ENCODE data around the gene KRT82. TPM values are rescaled to one million over a fixed set of nuclear protein-coding genes. Genes with fewer than 3 reads are reported as not detected.

Gene KRT82
- total RNA-seq, 4 donors from 2014 or later = not detected

GRCh38 chr12:52399756-52400155, 6.4 kb downstream of the KRT82 start:
- peaks cover 0 to 8% (median 0%) of the 10 kb centered on the region in 4 donors for H3K27me3 ChIP-seq
- H3K36me3 ChIP-seq = no peaks in the 10 kb centered on the region
- DNase-seq = no peak
- no peak overlapping the region for H3K27ac ChIP-seq
- intact Hi-C loops (cut with DNase I) = loop anchor here (10.0 kb wide), 1 partner anchor 95 kb away; the partner anchor contains the start of gene KRT6A
- peaks cover 0 to 9% (median 5%) of the 10 kb centered on the region in 3 donors for H3K4me1 ChIP-seq
- H3K4me3 ChIP-seq = no peak overlapping the region
- no peak for TF ChIP-seq CTCF (IDR thresholded peaks at IDR 0.05)
- TF ChIP-seq POLR2A (IDR thresholded peaks at IDR 0.05) = no peak
- H3K9me3 ChIP-seq = no peaks in the 10 kb centered on the region
- 99% methylated on average over 8 of the region's 16 CpGs; no CpG with 5 or more reads in 1 of the 2 donors for WGBS, 2 donors

GRCh38 chr12:52398176-52398575, 8.0 kb downstream of the KRT82 start:
- WGBS, 2 donors = 70 to 100% methylated on average over 1 of the region's 1 CpG
- Histone ChIP-seq H3K4me3 (no peak overlapping the region), H3K27me3 (peaks cover 0 to 8% (median 0%) of the 10 kb centered on the region in 4 donors), H3K27ac (no peak overlapping the region), H3K36me3 (no peaks in the 10 kb centered on the region), H3K4me1 (peaks cover 0 to 9% (median 5%) of the 10 kb centered on the region in 3 donors), H3K9me3 (no peaks in the 10 kb centered on the region)
- TF ChIP-seq POLR2A (IDR thresholded peaks at IDR 0.05) (no peak), CTCF (IDR thresholded peaks at IDR 0.05) (no peak)
- intact Hi-C loops (cut with DNase I) = loop anchor here (10.0 kb wide), 1 partner anchor 97 kb away; the partner anchor contains the start of gene KRT6A
- DNase-seq = no peak

GRCh38 chr12:52396656-52397055, 9.5 kb downstream of the KRT82 start:
- Histone ChIP-seq H3K27me3 (peaks cover 0 to 4% (median 0%) of the 10 kb centered on the region in 4 donors), H3K36me3 (no peaks in the 10 kb centered on the region), H3K9me3 (no peaks in the 10 kb centered on the region), H3K4me3 (no peak overlapping the region), H3K27ac (no peak overlapping the region), H3K4me1 (peaks cover 0 to 22% (median 9%) of the 10 kb centered on the region in 3 donors)
- intact Hi-C loops (cut with DNase I) = loop anchor here (10.0 kb wide), 1 partner anchor 98 kb away; the partner anchor contains the start of gene KRT6A
- DNase-seq = no peak
- WGBS, 2 donors = 75 to 88% methylated on average over 8 of the region's 8 CpGs
- TF ChIP-seq CTCF (IDR thresholded peaks at IDR 0.05) (no peak), POLR2A (IDR thresholded peaks at IDR 0.05) (no peak)

- Histone ChIP-seq H3K4me1 (peaks cover 0 to 29% (median 16%) of the 10 kb centered on the region in 3 donors), H3K27ac (no peak overlapping the region), H3K27me3 (peaks cover 0 to 4% (median 0%) of the 10 kb centered on the region in 4 donors), H3K36me3 (no peaks in the 10 kb centered on the region), H3K4me3 (no peak overlapping the region), H3K9me3 (no peaks in the 10 kb centered on the region)
- no peak for DNase-seq
- intact Hi-C loops (cut with DNase I) = loop anchor here (10.0 kb wide), 1 partner anchor 99 kb away; the partner anchor contains the start of gene KRT6A
- 32 to 70% methylated on average over 9 to 12 of the region's 20 CpGs for WGBS, 2 donors
- TF ChIP-seq CTCF (IDR thresholded peaks at IDR 0.05) (peak in 3 of 6 experiments; percentile 34 to 68 (median 42)), POLR2A (IDR thresholded peaks at IDR 0.05) (no peak)
Measured at GRCh38 chr12:52395761-52396434, 10.2 kb downstream of the KRT82 start.

- DNase-seq = no peak
- intact Hi-C loops (cut with DNase I) = loop anchor here (10.0 kb wide), 1 partner anchor 100 kb away; the partner anchor contains the start of gene KRT6A
- Histone ChIP-seq H3K4me1 (peaks cover 2 to 39% (median 26%) of the 10 kb centered on the region in 3 donors), H3K36me3 (no peaks in the 10 kb centered on the region), H3K4me3 (no peak overlapping the region), H3K9me3 (no peaks in the 10 kb centered on the region), H3K27ac (no peak overlapping the region), H3K27me3 (peaks cover 0 to under 1% (median 0%) of the 10 kb centered on the region in 4 donors)
- TF ChIP-seq CTCF (IDR thresholded peaks at IDR 0.05) (no peak), POLR2A (IDR thresholded peaks at IDR 0.05) (no peak)
- WGBS, 2 donors = 71 to 91% methylated on average over 4 to 9 of the region's 13 CpGs
Measured at GRCh38 chr12:52394836-52395405, 11.2 kb downstream of the KRT82 start.
